Erythroblast (primary cell): ENCODE results near the gene RCC2.

Source experiments
- DNase-seq, 2 experiments: peaks; one replicate each; lab custom pipeline; 2025; lab: John Stamatoyannopoulos, UW
- GATA1 ChIP-seq: IDR thresholded peaks from 2 replicates; pipeline ENCODE4 v1.6.1; 2011; ENCODE audit warnings: low read depth, mild to moderate bottlenecking, control low read depth, low read length, moderate library complexity
- POLR2A ChIP-seq: IDR thresholded peaks from 2 replicates; pipeline ENCODE4 v1.6.1; 2011; ENCODE audit warnings: mild to moderate bottlenecking, low read length

RCC2 gene

DNA sequence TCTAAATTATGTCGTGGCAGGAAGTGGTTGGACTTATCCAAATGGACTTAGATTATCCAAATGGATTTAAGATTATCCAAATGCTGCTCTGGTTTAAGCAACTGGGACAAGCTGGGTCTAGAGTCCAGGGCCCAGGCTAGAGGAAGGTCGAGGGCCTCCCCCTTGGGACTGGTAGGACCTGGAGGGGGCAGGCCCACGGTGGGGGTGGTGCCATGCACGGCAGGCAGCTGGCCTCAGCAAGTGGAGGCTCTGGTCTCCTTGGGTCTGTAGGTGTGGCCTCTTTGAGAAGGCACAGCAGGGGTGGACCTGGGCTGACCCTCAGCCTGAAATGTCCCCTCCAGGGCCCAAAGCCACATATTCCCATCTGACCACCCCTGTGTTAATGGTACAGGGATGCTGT lies 37.6 kb downstream of the RCC2 start:
- DNase-seq = no peak
- TF ChIP-seq POLR2A (no peak), GATA1 (no peak)

DNA sequence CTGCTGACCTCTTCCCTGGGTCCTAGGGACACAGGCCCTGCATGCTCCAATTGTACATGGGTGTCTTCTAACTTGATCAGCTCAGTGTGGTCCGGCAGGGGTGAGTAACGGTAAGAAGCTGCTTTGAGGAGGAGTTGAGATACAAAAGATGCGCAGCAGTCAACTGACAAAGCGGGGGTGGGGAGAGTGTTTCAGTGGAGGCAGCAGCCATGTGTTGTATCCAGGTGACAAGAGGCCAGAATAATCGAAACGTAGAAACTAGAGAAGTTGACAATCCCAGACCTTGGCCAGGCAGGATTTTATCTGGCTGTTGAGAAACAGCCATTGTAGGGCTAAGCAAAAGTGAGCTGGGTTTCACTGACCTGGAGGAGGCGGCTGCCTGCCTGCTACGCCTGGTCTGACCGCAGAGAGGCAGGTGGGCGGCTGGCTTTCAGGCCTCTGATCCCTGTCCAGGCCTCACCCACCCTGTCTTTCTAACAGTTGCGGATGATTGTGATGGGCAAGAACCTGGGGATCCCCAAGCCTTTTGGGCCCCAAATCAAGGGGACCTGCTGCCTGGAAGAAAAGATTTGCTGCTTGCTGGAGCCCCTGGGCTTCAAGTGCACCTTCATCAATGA lies 38.6 kb downstream of the RCC2 start:
- DNase-seq = no peak
- TF ChIP-seq POLR2A = no peak
- no peak for TF ChIP-seq GATA1

DNA sequence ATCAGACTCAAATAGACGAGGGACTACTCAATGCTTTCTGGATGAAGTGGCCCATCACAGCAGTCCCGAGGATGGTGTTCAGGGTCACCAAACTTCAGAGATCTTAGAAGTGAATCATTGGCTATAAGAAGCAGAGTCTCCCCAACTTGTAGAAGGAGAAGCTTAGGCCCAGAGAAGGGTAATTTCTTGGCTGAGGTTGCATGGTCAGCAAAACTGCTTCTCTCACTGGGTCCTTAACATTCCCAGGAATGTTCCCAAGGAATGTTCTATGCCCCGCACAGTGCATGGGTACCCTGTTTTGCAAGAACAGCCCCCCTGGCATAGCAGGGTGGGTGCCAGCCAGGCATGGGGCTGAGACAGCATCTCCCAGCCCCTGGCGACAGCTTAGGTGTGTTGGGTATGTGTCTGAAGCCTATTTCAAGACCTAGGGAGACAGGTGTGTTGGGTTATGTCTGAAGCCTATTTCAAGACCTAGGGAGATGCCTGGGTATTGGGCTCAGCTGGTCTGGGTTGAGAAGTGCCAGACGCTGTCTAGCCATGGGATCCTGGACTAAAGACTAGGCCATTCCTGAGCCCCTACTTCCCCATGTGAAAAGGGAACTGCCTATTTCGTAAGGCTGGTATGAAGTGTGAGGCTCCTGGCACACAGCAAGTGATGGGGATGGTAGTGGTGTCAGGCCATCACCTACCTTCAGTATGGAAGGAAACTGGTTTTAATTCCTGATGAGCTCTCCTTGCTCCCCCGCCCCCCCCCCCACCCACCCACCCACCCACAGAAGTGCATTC lies 41.4 kb downstream of the RCC2 start:
- DNase-seq = no peak
- TF ChIP-seq POLR2A = no peak
- no peak for TF ChIP-seq GATA1

DNA sequence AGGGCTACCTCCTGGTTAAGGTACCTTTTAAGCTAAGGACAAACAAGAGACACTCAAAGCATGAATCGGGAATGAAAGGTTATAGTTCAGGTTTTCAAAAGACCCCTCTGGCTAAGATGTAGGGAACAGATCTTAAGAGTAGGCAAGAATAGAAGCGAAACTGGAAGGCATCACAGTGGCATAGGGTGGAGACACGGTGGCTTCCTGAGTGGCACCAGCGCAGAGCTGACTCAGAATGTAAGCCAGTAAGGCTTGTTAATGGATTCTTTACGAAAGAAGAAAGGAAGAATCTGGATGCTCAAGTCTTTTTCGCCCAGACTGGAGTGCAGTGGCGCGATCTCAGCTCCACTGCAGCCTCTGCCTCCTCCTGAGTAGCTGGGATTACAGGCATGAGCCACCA lies 46.2 kb downstream of the RCC2 start:
- no peak for DNase-seq
- TF ChIP-seq GATA1 = no peak
- TF ChIP-seq POLR2A = no peak

DNA sequence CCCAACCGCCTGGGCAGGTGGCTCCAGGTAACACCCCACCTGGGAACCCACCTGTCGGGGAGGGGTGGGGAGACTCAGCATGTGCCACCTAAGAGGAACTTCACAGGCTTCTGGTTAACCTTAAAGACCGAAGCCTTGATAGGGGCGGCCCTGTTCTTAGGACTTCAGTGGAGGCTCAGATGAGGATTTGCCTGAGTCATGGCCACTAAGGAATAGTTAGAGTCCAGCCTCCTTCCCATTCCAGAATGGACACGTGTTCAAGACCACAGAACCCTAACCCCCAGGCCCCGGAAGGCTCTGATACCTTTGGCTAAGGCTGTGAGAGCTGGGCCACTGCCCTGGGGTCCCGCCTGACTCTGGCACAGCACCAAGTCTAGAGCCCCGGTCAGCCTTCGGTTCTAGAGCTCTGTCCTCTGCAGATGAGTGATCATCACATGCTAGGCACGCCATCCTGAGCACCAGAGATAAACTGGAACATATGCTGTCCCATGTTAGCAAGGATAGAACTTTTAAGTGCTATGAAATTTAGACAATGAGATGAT lies 47.2 kb downstream of the RCC2 start:
- TF ChIP-seq GATA1 (no peak), POLR2A (no peak)
- no peak for DNase-seq

DNA sequence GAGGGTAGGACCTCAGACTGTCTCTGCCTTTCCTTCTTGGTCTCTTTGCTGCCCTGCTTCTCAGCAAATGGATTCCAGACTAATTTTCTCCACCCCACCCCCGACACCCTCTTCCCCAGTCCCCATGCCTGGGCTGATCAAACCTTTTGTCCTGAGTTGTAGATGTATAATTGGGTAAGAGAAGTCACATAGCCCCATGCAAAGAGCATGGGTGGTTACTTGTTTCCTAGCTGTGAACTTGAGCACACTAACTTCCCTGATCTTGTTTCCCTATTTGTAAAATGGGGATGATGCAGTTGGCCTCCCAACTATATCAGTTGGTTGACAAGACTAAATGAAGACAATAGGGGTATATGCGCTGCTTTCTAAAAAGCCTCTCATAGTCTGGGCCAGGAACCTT lies 58.3 kb downstream of the RCC2 start:
- no peak for DNase-seq
- TF ChIP-seq POLR2A (no peak), GATA1 (no peak)

DNA sequence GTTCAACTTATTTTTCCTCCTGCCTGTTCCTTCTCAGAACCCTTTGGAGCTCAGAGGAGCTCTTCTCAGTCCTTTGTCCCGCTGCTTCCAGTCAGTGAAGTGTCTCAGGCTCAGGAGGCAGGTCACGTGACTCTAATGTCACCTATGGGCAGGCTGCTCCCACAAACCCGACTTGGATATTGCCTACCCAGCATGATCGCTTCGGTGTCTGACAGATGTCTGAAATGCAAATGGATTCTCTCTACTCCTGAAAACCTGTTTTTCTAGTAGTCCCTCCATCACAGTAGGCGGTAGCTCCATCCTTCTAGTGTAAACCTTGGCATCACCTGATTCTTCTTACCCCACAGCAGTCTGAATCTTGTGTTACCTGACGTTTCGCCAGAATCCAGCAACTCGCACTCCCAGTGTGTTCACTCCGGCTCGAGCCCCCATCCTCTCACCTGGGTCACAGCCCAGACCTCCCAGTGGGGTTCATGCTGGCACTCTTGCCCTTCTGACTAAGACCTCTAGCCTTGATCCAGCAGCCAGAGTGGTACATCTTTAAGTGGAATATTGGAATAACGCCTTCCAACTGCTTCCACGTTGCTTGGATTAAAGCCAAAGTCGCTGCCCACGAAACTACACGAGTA lies 62.0 kb downstream of the RCC2 start:
- TF ChIP-seq POLR2A (no peak), GATA1 (no peak)
- DNase-seq = no peak

DNA sequence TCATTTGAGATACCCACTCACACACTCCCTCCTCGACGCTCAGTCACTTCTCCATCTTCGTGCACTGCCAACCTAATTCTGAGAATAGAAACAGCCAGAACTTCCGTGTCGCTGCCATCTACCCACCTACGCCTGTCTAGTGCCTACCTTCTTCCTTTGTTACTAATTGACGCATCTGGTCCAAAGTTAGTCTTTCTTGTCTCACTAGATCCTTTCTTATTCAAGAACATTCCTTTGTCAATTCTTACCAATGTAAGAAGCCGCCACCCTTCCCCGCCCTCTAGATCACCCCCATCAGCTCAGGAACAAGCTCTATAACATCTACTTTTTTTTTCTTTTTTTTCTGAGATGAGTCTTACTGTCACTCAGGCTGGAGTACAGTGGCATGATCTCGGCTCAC lies 63.8 kb downstream of the RCC2 start:
- no peak for DNase-seq
- no peak for TF ChIP-seq POLR2A
- no peak for TF ChIP-seq GATA1

DNA sequence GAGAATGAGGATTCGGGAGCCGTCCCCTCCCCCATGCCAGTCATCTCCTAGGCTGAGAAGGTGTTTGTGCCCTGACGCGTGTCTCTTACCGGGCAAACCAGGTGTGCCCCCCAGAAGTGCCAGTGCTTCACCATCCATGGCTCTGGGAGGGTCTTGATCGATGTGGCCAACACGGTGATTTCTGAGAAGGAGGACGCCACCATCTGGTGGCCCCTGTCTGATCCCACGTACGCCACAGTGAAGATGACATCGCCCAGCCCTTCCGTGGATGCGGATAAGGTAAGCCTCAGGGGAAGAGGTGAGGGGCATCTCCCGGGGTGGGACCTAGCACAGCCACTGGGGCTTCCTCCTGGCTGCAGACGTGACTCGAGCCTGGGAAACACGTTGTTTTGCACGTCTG lies 66.5 kb downstream of the RCC2 start:
- no peak for DNase-seq
- TF ChIP-seq GATA1 (no peak), POLR2A (no peak)

DNA sequence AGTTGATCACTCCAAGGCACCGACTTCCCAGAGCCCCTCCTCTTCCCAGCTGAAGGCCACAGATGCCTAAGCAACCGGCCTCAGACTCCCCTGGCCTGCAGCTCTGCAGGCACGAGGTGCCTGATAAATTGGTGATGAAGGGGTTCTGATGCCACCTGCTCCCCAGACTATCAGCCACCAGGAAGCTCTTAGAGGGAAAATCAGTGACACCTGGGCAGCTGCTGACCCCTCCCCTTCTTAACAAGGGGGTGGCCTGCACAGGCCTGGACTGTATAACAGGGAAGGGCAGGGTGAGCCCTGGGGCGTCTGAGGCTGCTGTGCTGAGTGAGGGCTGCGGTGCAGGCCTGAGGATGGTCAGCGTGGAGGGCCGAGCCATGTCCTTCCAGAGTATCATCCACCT lies 67.6 kb downstream of the RCC2 start, which contains the start of gene PADI6:
Gene PADI6, plus strand, starts transcription at position 301 of the 400 bp plus-strand sequence. Its CDS starts 50 bp downstream, at position 351.
- DNase-seq = no peak
- TF ChIP-seq POLR2A (no peak), GATA1 (no peak)

DNA sequence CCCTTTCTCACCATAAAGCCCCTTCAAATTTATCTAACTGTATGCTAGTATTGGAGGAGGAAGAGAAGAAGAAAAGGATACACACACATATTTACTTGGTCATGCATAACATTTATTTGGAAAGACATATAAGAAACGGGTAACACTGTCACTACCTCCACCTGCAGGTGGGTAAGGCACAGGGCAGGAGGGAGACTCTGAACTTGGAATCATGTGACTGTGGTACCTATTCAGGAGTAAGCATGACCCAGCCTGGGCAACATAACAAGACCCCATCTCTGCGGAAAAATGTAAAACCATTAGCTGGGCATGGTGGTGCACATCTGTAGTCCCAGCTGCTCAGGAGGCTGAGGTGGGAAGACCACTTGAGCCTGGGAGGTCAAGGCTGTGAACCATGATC lies 68.9 kb downstream of the RCC2 start:
- no peak for DNase-seq
- TF ChIP-seq GATA1 (no peak), POLR2A (no peak)

DNA sequence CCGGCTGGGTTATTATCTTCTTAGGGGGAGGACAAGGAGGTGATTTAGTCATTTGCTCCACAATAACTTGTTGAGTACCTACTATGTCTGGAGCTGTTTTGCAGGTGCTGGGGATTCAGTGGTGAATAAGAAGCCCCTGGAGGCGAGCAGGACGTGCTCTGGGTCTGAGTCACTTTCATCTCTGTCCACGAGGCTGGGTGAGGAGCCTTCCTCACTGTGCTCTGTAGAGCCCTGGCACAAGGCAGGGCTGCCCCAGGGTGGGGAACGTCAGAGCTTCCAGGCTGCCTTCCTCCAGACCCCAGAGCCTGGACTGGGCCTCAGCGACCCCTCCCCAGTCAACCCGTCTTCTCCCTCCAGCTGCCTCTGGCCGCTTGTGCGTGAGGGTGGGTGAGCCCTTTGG lies 70.0 kb downstream of the RCC2 start:
- no peak for DNase-seq
- TF ChIP-seq GATA1 (no peak), POLR2A (no peak)

DNA sequence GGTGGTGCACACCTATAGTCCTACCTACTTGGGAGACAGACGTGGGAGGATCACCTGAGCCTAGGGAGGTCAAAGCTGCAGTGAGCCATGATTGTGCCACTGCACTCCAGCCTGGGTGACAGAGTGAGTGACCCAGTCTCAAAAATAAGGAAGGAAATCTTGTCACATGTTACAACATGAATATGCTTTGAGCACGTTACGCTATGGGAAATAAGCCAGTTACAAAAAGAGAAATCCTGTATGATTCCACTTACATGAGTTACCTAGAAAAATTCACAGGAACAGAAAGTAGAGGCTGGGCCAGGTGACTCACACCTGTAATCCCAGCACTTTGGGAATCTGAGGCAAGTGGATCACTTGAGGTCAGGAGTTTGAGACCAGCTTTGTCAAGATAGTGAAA lies 74.2 kb downstream of the RCC2 start:
- DNase-seq = no peak
- no peak for TF ChIP-seq POLR2A
- no peak for TF ChIP-seq GATA1

DNA sequence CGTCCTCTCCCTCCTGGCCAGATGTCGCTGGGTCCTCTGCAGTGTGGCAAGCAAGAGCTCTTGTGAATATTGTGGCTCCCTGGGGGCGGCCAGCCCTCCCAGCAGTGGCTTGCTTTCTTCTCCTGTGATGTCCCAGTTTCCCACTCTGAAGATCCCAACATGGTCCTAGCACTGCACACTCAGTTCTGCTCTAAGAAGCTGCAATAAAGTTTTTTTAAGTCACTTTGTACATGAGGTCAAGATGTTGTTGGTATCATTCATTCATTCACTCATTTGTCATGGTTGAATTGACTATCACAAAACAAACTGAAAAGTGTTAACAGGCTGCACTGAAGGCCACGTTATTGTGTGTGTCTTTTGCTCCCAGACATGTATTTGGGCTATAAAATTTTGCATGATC lies 75.7 kb downstream of the RCC2 start:
- DNase-seq = no peak
- no peak for TF ChIP-seq POLR2A
